Stimulated activated CD4-positive, alpha-beta T cell treated with anti-CD3 and anti-CD28 coated beads, TNF-alpha, amount 100 ng/mL, for 48 hours (primary cell): ENCODE results near the gene RALGAPA1.
"Not testable (repeated sequence)": the region's sequence is repeated elsewhere in the genome, so short reads cannot be mapped to it uniquely, and the experiment has no call there.

Experiments
- DNase-seq, 3 donors: peaks; one replicate each; pipeline ENCODE4 v3.0.0-alpha.2; 2020; ENCODE audit warnings: low read depth in 3 of 3

RALGAPA1 gene

GRCh38 chr14:35628989-35629388, 180.1 kb downstream of the RALGAPA1 start:
- DNase-seq = no peak

GRCh38 chr14:35626947-35627346, 182.1 kb downstream of the RALGAPA1 start:
- not testable (repeated sequence) for DNase-seq

GRCh38 chr14:35621996-35622395, 187.1 kb downstream of the RALGAPA1 start:
- DNase-seq = not testable (repeated sequence)

GRCh38 chr14:35619998-35620397, 189.1 kb downstream of the RALGAPA1 start:
- DNase-seq = not testable (repeated sequence)

GRCh38 chr14:35619461-35619860, 189.6 kb downstream of the RALGAPA1 start:
- DNase-seq = not testable (repeated sequence)

- DNase-seq = no peak
These were observed 191.6 kb downstream of the RALGAPA1 start for GRCh38 chr14:35617500-35617899.

- no peak for DNase-seq
These were observed 201.7 kb downstream of the RALGAPA1 start for GRCh38 chr14:35607380-35607779.

GRCh38 chr14:35600253-35600652, 208.8 kb downstream of the RALGAPA1 start:
- DNase-seq = no peak

- no peak for DNase-seq
These were observed 214.5 kb downstream of the RALGAPA1 start for GRCh38 chr14:35594616-35595015.

- not testable (repeated sequence) for DNase-seq
These were observed 221.7 kb downstream of the RALGAPA1 start for GRCh38 chr14:35587373-35587772.

- no peak for DNase-seq
These were observed 230.5 kb downstream of the RALGAPA1 start for GRCh38 chr14:35578639-35579038.

- no peak for DNase-seq
These were observed 231.0 kb downstream of the RALGAPA1 start for GRCh38 chr14:35578135-35578534.

- DNase-seq = no peak
These were observed 232.2 kb downstream of the RALGAPA1 start for GRCh38 chr14:35576856-35577255.

GRCh38 chr14:35576260-35576659, 232.8 kb downstream of the RALGAPA1 start:
- DNase-seq = no peak

GRCh38 chr14:35573911-35574310, 235.2 kb downstream of the RALGAPA1 start:
- DNase-seq = no peak

- no peak for DNase-seq
These were observed 237.5 kb downstream of the RALGAPA1 start for GRCh38 chr14:35571598-35571997.

GRCh38 chr14:35565871-35566464, 243.1 kb downstream of the RALGAPA1 start:
- no peak for DNase-seq

GRCh38 chr14:35558680-35559079, 250.4 kb downstream of the RALGAPA1 start:
- DNase-seq = no peak

GRCh38 chr14:35557221-35557747, 251.8 kb downstream of the RALGAPA1 start:
- DNase-seq = no peak

GRCh38 chr14:35556548-35556947, 252.5 kb downstream of the RALGAPA1 start:
- no peak for DNase-seq

- DNase-seq = no peak
These were observed 255.3 kb downstream of the RALGAPA1 start for GRCh38 chr14:35553808-35554207.

- DNase-seq = no peak
These were observed 258.0 kb downstream of the RALGAPA1 start for GRCh38 chr14:35551081-35551480.

- DNase-seq = no peak
These were observed 259.5 kb downstream of the RALGAPA1 start for GRCh38 chr14:35549551-35549950.

- DNase-seq = no peak
These were observed 266.1 kb downstream of the RALGAPA1 start for GRCh38 chr14:35543006-35543405.
